HUES48 (cell line): ENCODE results near the gene ARL6IP5.

Experiments used
- H3K27ac ChIP-seq: one replicate; pipeline ENCODE4 v1.7.0; 2013; ENCODE audit warnings: low read depth, low read length, inconsistent platforms
- H3K27me3 ChIP-seq: 2 replicates; pipeline ENCODE4 v1.6.1; 2013; ENCODE audit warnings: mild to moderate bottlenecking, low read length; ENCODE audit not compliant: control insufficient read depth, insufficient read depth
- H3K36me3 ChIP-seq: 2 replicates; pipeline ENCODE4 v1.6.1; 2013; ENCODE audit warnings: low read length; ENCODE audit not compliant: control insufficient read depth, insufficient read depth
- H3K4me1 ChIP-seq: 2 replicates; pipeline ENCODE4 v1.6.1; 2013; ENCODE audit warnings: mild to moderate bottlenecking, low read length; ENCODE audit not compliant: control insufficient read depth, insufficient read depth
- H3K4me3 ChIP-seq: 2 replicates; pipeline ENCODE4 v1.5.1; 2013; ENCODE audit warnings: mild to moderate bottlenecking, low read depth, low read length
- H3K9ac ChIP-seq: 2 replicates; pipeline ENCODE4 v1.6.1; 2013; ENCODE audit warnings: mild to moderate bottlenecking, low read depth, low read length, moderate library complexity
- H3K9me3 ChIP-seq: 2 replicates; pipeline ENCODE4 v1.6.1; 2013; ENCODE audit warnings: low read length; ENCODE audit not compliant: control insufficient read depth, insufficient read depth

The ARL6IP5 gene

GRCh38 chr3:69087030-69087791 lies 2.5 kb downstream of the ARL6IP5 start:
- H3K36me3 ChIP-seq: no peaks in the 10 kb centered on the region
- no peak overlapping the region for H3K27ac ChIP-seq
- no peak overlapping the region for H3K9ac ChIP-seq
- peaks cover 31% of the 10 kb centered on the region for H3K4me1 ChIP-seq
- no peaks in the 10 kb centered on the region for H3K27me3 ChIP-seq
- no peaks in the 10 kb centered on the region for H3K9me3 ChIP-seq
- H3K4me3 ChIP-seq: no peak overlapping the region

GRCh38 chr3:69088063-69088462 lies 3.3 kb downstream of the ARL6IP5 start:
- Histone ChIP-seq H3K9me3 (no peaks in the 10 kb centered on the region), H3K9ac (no peak overlapping the region), H3K4me3 (no peak overlapping the region), H3K4me1 (peaks cover 34% of the 10 kb centered on the region), H3K27me3 (no peaks in the 10 kb centered on the region), H3K36me3 (no peaks in the 10 kb centered on the region), H3K27ac (no peak overlapping the region)

GRCh38 chr3:69090021-69090420 lies 5.3 kb downstream of the ARL6IP5 start:
- Histone ChIP-seq H3K4me3 (no peak overlapping the region), H3K27ac (no peak overlapping the region), H3K27me3 (no peaks in the 10 kb centered on the region), H3K9me3 (no peaks in the 10 kb centered on the region), H3K9ac (no peak overlapping the region), H3K36me3 (no peaks in the 10 kb centered on the region), H3K4me1 (peaks cover 26% of the 10 kb centered on the region)

GRCh38 chr3:69091389-69092029 lies 6.8 kb downstream of the ARL6IP5 start:
- H3K27me3 ChIP-seq: no peaks in the 10 kb centered on the region
- H3K36me3 ChIP-seq: no peaks in the 10 kb centered on the region
- H3K27ac ChIP-seq: no peak overlapping the region
- H3K9me3 ChIP-seq: no peaks in the 10 kb centered on the region
- no peak overlapping the region for H3K4me3 ChIP-seq
- H3K9ac ChIP-seq: no peak overlapping the region
- peaks cover 26% of the 10 kb centered on the region for H3K4me1 ChIP-seq

- H3K27ac ChIP-seq: peak overlapping the region; percentile 59
- H3K9me3 ChIP-seq: no peaks in the 10 kb centered on the region
- H3K4me3 ChIP-seq: no peak overlapping the region
- peaks cover 26% of the 10 kb centered on the region for H3K4me1 ChIP-seq
- H3K9ac ChIP-seq: no peak overlapping the region
- H3K27me3 ChIP-seq: no peaks in the 10 kb centered on the region
- no peaks in the 10 kb centered on the region for H3K36me3 ChIP-seq
Measured at GRCh38 chr3:69092030-69092516, 7.3 kb downstream of the ARL6IP5 start.

- no peak overlapping the region for H3K9ac ChIP-seq
- no peaks in the 10 kb centered on the region for H3K9me3 ChIP-seq
- no peak overlapping the region for H3K4me3 ChIP-seq
- no peaks in the 10 kb centered on the region for H3K27me3 ChIP-seq
- no peaks in the 10 kb centered on the region for H3K36me3 ChIP-seq
- no peak overlapping the region for H3K27ac ChIP-seq
- H3K4me1 ChIP-seq: peaks cover 20% of the 10 kb centered on the region
Measured at GRCh38 chr3:69094467-69095205, 9.9 kb downstream of the ARL6IP5 start.

GRCh38 chr3:69095636-69096035 lies 10.9 kb downstream of the ARL6IP5 start:
- H3K9me3 ChIP-seq: no peaks in the 10 kb centered on the region
- H3K4me3 ChIP-seq: no peak overlapping the region
- no peaks in the 10 kb centered on the region for H3K27me3 ChIP-seq
- H3K9ac ChIP-seq: no peak overlapping the region
- H3K36me3 ChIP-seq: no peaks in the 10 kb centered on the region
- peaks cover 15% of the 10 kb centered on the region for H3K4me1 ChIP-seq
- H3K27ac ChIP-seq: no peak overlapping the region

GRCh38 chr3:69096299-69096698 lies 11.6 kb downstream of the ARL6IP5 start:
- H3K27ac ChIP-seq: no peak overlapping the region

GRCh38 chr3:69097407-69098086 lies 12.8 kb downstream of the ARL6IP5 start:
- H3K4me1 ChIP-seq: peaks cover 6% of the 10 kb centered on the region
- no peaks in the 10 kb centered on the region for H3K27me3 ChIP-seq
- no peak overlapping the region for H3K4me3 ChIP-seq
- no peak overlapping the region for H3K27ac ChIP-seq
- peaks cover under 1% of the 10 kb centered on the region; the same call in 1 of the 2 replicates for H3K36me3 ChIP-seq
- no peaks in the 10 kb centered on the region for H3K9me3 ChIP-seq
- no peak overlapping the region for H3K9ac ChIP-seq

More at GRCh38 chr3:69096299-69096698, 11.6 kb downstream of the ARL6IP5 start:
- Histone ChIP-seq H3K36me3 (no peaks in the 10 kb centered on the region), H3K9ac (no peak overlapping the region), H3K27me3 (no peaks in the 10 kb centered on the region), H3K4me3 (no peak overlapping the region), H3K4me1 (peaks cover 15% of the 10 kb centered on the region), H3K9me3 (no peaks in the 10 kb centered on the region)

- Histone ChIP-seq H3K27ac (no peak overlapping the region), H3K27me3 (no peaks in the 10 kb centered on the region), H3K4me3 (no peak overlapping the region), H3K36me3 (peaks cover 11% of the 10 kb centered on the region), H3K9ac (no peak overlapping the region), H3K9me3 (no peaks in the 10 kb centered on the region), H3K4me1 (peaks cover 6% of the 10 kb centered on the region)
Measured at GRCh38 chr3:69099576-69099975, 14.8 kb downstream of the ARL6IP5 start.
